Activated naive CD8-positive, alpha-beta T cell (primary cell): ENCODE measurements around the gene PIP4P1.
"Not testable (repeated sequence)": the region's sequence is repeated elsewhere in the genome, so short reads cannot be mapped to it uniquely, and the experiment has no call there.

Experiments
- H3K27ac Mint-ChIP-seq: one replicate; pipeline ENCODE4 v1.8.0; 2021; ENCODE audit warnings: mixed read lengths
- H3K27me3 Mint-ChIP-seq: one replicate; pipeline ENCODE4 v1.8.0; 2021; ENCODE audit warnings: mixed read lengths
- H3K36me3 Mint-ChIP-seq: one replicate; pipeline ENCODE4 v1.8.0; 2021; ENCODE audit warnings: mixed read lengths
- H3K4me1 Mint-ChIP-seq: one replicate; pipeline ENCODE4 v1.8.0; 2021; ENCODE audit warnings: low read depth, mixed read lengths
- H3K4me3 Mint-ChIP-seq: one replicate; pipeline ENCODE4 v1.8.0; 2021; ENCODE audit warnings: mild to moderate bottlenecking, mixed read lengths
- H3K9me3 Mint-ChIP-seq: one replicate; pipeline ENCODE4 v1.8.0; 2021; ENCODE audit warnings: low read depth, mixed read lengths

The PIP4P1 gene

GRCh38 chr14:20461225-20462141 lies at the start of gene PIP4P1:
TSS of gene PIP4P1 (minus strand) at chr14:20461434. CDS start at chr14:20461325, 109 bp downstream.
- Mint-ChIP-seq H3K27me3 (no peaks in the 10 kb centered on the region), H3K4me1 (peaks cover 30% of the 10 kb centered on the region), H3K9me3 (no peaks in the 10 kb centered on the region), H3K36me3 (no peaks in the 10 kb centered on the region), H3K4me3 (peak within 1 kb of the TSS; percentile 96), H3K27ac (peak within 1 kb of the TSS; percentile 97)

DNA sequence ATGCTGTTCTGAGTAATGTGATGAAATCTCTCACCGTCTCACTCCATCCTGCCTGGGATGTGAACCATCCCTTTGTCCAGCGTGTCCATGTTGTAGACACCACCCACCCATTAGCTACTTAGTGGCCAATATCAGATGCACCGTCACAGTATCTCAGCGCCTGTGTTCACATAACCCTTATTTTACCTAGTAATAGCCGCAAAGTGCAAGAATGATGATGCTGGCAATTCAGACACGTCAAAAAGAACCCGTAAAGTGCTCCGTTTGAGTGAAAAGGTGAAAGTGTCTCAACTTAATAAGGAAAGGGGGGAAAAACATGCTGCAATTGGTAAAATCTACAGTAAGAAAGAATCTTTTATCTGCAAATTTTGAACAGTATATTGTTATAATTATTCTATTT lies 47.1 kb upstream of the PIP4P1 start:
- Mint-ChIP-seq H3K36me3 (no peaks in the 10 kb centered on the region), H3K27ac (no peak overlapping the region), H3K4me1 (peaks cover 7% of the 10 kb centered on the region), H3K9me3 (no peaks in the 10 kb centered on the region), H3K27me3 (no peaks in the 10 kb centered on the region), H3K4me3 (no peak overlapping the region)

DNA sequence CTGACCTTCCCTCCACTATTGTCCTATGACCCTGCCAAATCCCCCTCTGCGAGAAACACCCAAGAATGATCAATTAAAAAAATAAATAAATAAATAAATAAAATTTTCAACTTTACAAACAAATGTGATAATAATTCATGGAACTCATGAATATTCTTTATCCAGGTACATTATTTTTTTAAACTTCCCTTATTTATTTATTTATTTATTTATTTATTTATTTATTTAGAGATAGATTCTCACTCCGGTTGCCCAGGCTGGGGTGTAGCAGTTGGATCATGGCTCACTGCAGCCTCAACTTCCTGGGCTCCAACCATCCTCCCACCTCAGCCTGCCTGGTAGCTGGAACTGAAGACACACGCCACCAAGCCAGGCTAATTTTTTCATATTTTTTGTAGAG lies 46.3 kb upstream of the PIP4P1 start:
- H3K4me1 Mint-ChIP-seq, H3K27ac Mint-ChIP-seq, H3K4me3 Mint-ChIP-seq: not testable (repeated sequence)

GRCh38 chr14:20506752-20507151 lies 45.5 kb upstream of the PIP4P1 start:
- not testable (repeated sequence) for H3K36me3 Mint-ChIP-seq, H3K9me3 Mint-ChIP-seq, H3K4me1 Mint-ChIP-seq, H3K27ac Mint-ChIP-seq, H3K4me3 Mint-ChIP-seq, H3K27me3 Mint-ChIP-seq

More for the DNA sequence above, 46.3 kb upstream of the PIP4P1 start:
- not testable (repeated sequence) for H3K9me3 Mint-ChIP-seq, H3K36me3 Mint-ChIP-seq, H3K27me3 Mint-ChIP-seq

DNA sequence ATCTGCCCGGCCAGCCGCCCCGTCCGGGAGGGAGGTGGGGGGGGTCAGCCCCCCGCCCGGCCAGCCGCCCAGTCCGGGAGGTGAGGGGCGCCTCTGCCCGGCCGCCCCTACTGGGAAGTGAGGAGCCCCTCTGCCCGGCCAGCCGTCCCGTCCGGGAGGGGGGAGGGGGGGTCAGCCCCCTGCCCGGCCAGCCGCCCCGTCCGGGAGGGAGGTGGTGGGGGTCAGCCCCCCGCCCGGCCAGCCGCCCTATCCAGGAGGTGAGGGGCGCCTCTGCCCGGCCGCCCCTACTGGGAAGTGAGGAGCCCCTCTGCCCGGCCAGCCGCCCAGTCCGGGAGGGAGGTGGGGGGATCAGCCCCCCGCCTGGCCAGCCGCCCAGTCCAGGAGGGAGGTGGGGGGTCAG lies 45.0 kb upstream of the PIP4P1 start:
- H3K36me3 Mint-ChIP-seq, H3K4me1 Mint-ChIP-seq, H3K27me3 Mint-ChIP-seq, H3K9me3 Mint-ChIP-seq, H3K4me3 Mint-ChIP-seq, H3K27ac Mint-ChIP-seq: not testable (repeated sequence)

GRCh38 chr14:20503898-20504297 lies 42.7 kb upstream of the PIP4P1 start:
- Mint-ChIP-seq H3K27ac (no peak overlapping the region), H3K4me1 (peaks cover 7% of the 10 kb centered on the region), H3K4me3 (no peak overlapping the region), H3K9me3 (no peaks in the 10 kb centered on the region), H3K27me3 (no peaks in the 10 kb centered on the region), H3K36me3 (no peaks in the 10 kb centered on the region)

- H3K36me3 Mint-ChIP-seq = no peaks in the 10 kb centered on the region
- H3K27me3 Mint-ChIP-seq = no peaks in the 10 kb centered on the region
- H3K4me1 Mint-ChIP-seq = peaks cover 7% of the 10 kb centered on the region
- no peak overlapping the region for H3K4me3 Mint-ChIP-seq
- H3K9me3 Mint-ChIP-seq = no peaks in the 10 kb centered on the region
- H3K27ac Mint-ChIP-seq = no peak overlapping the region
Measured at GRCh38 chr14:20501346-20501745, 40.1 kb upstream of the PIP4P1 start.

DNA sequence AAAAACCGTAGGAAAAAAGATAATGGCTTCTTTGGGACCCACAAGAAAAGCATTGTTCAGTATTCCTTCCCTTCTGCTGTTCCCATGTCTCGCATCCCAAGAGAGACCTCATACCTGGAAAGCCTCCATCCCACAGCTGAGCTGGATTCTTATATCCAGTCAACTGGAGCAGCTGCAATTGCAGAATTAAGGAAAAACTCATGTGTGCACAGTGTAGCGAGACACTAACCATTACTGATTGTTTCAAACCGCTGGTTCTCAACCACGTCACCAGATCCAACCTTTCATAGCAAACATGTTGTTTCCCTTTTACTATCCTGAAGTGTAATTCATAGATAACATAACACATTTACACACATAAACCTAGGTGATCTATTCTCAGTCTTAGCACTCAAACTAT lies 38.6 kb upstream of the PIP4P1 start:
- peaks cover 20% of the 10 kb centered on the region for H3K4me1 Mint-ChIP-seq
- no peaks in the 10 kb centered on the region for H3K36me3 Mint-ChIP-seq
- no peak overlapping the region for H3K27ac Mint-ChIP-seq
- no peaks in the 10 kb centered on the region for H3K9me3 Mint-ChIP-seq
- no peak overlapping the region for H3K4me3 Mint-ChIP-seq
- H3K27me3 Mint-ChIP-seq = no peaks in the 10 kb centered on the region

DNA sequence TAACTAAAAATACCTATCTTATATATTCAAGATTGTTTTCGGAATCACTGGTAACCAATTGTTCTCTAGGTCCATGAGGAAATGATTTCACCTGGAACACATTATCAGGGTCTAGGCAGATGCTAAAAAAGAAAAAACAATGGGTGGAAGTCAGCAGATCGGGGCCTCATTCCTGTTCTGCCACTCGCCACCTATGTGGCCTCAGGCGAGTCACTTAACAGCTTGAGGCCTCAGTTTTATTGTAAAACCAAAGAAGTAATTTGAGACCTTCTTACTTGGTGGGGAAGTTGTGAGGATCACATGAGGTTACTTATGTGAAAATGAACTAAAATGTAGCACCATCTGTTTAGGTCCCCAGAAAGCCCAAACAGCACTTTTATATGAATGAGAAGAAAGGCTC lies 37.9 kb upstream of the PIP4P1 start:
- H3K27ac Mint-ChIP-seq = no peak overlapping the region
- no peaks in the 10 kb centered on the region for H3K9me3 Mint-ChIP-seq
- H3K4me1 Mint-ChIP-seq = peaks cover 22% of the 10 kb centered on the region
- H3K4me3 Mint-ChIP-seq = no peak overlapping the region
- H3K36me3 Mint-ChIP-seq = no peaks in the 10 kb centered on the region
- H3K27me3 Mint-ChIP-seq = no peaks in the 10 kb centered on the region

DNA sequence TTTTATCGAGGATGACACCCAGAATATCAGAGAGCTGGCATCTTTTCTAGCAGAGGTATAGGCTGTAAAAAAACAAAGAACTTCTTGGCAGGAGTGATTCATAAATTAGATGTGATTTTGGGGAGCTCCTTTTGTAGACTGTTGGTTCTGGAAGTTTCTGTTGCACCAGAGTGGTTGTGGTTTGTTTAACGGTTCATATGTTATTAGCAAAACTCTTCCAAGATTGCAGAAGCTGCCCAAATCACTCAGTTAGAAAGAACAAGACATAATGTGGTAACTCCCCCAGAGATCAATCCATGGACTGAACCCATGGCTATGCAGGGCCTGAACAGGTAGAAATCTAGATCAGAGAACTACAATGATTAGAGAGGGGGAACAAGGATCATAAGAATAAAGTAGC lies 37.4 kb upstream of the PIP4P1 start:
- no peaks in the 10 kb centered on the region for H3K27me3 Mint-ChIP-seq
- no peaks in the 10 kb centered on the region for H3K9me3 Mint-ChIP-seq
- peaks cover 21% of the 10 kb centered on the region for H3K4me1 Mint-ChIP-seq
- no peaks in the 10 kb centered on the region for H3K36me3 Mint-ChIP-seq
- no peak overlapping the region for H3K27ac Mint-ChIP-seq
- no peak overlapping the region for H3K4me3 Mint-ChIP-seq

DNA sequence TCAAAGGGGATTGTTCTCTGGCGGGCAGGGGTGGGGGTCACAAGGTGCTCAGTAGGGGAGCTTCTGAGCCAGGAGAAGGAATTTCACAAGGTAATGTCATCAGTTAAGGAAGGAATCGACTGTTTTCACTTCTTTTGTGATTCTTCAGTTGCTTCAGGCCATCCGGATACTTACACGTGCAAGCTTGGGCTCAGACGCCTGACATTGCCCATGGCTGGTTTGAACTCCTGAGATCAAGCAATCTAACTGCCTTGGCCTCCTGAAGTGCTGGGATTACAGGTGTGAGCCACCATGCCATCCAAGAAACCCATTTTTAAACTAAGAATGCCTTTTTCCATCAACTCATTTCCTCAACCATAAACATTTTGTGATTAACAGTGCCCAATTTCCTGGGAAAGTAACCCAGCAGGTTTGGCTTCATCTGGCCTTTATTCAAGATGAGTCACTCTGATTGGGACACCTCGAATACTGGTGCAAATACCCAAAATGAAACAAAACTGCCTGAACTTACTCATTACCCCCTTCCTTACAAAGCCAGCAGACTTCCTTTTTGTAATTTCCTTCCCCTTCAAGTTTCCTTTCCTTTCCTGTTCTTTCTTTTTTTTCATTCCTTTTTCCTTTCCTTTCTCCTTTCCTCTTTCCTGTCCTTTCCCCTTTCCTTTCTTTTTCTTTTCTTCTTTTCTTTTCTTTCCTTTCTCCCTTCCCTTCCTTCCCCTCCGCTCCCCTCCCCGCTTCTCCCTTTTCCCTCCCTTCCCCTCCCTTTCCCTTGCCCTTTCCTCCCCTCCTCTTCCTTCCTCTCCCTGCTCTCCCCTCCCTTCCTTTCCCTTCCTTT lies 33.9 kb upstream of the PIP4P1 start:
- no peaks in the 10 kb centered on the region for H3K36me3 Mint-ChIP-seq
- peaks cover 42% of the 10 kb centered on the region for H3K4me1 Mint-ChIP-seq
- H3K4me3 Mint-ChIP-seq = no peak overlapping the region

DNA sequence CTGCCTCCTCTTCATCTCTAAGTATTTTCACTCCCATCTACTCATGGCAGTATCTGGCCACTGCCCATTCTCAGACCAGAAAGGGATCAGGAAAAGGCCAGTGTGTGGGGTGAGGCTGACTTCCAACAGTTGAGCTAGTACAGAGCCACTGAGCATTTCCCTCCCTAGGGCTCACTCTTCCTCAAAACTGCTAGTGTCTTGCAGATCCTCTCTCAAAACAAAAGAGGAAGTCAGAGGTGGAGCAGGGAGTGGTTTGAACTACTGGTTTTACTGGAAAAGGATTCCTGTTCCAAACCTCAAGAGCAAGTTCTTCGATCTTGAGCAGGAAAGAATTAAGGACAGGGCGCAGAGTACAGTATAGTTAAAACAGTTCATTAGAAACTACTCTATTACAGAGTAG lies 32.4 kb upstream of the PIP4P1 start:
- Mint-ChIP-seq H3K4me1 (peaks cover 54% of the 10 kb centered on the region), H3K27me3 (no peaks in the 10 kb centered on the region), H3K27ac (no peak overlapping the region), H3K9me3 (no peaks in the 10 kb centered on the region), H3K4me3 (no peak overlapping the region), H3K36me3 (no peaks in the 10 kb centered on the region)

More for the DNA sequence above, 33.9 kb upstream of the PIP4P1 start:
- Mint-ChIP-seq H3K27ac (no peak overlapping the region), H3K27me3 (no peaks in the 10 kb centered on the region), H3K9me3 (no peaks in the 10 kb centered on the region)

- Mint-ChIP-seq H3K27me3 (no peaks in the 10 kb centered on the region), H3K4me3 (no peak overlapping the region), H3K27ac (no peak overlapping the region), H3K4me1 (peaks cover 63% of the 10 kb centered on the region), H3K36me3 (no peaks in the 10 kb centered on the region), H3K9me3 (no peaks in the 10 kb centered on the region)
Measured at GRCh38 chr14:20492486-20492885, 31.3 kb upstream of the PIP4P1 start.

DNA sequence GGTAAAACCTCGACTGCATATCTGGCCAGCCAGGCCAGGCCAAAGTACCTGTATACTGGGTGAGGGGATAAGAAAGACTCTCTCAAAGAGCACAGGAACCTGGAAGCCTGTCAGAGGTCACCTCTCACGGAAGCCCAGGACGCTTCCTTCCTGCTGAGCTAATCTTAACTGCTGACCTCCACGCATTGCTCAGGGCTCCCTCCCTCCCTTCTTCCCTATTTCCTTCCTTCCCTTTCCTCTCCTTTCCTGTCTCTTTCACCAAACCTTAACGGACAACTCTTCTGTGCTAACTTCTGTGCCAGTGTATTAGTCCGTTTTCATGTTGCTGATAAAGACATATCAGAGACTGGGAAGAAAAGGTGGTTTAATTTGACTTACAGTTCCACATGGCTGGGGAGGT lies 29.3 kb upstream of the PIP4P1 start:
- Mint-ChIP-seq H3K27me3 (no peaks in the 10 kb centered on the region), H3K4me1 (peaks cover 69% of the 10 kb centered on the region), H3K9me3 (no peaks in the 10 kb centered on the region), H3K36me3 (no peaks in the 10 kb centered on the region), H3K4me3 (peak overlapping the region; percentile 41), H3K27ac (peak overlapping the region; percentile 83)
